GM12874 (cell line): ENCODE data around the gene TENT5A.

Source experiments
- TF ChIP-seq, protein P1 (sequence below): IDR thresholded peaks from 2 replicates; pipeline ENCODE4 v1.5.1; 2011; ENCODE audit warnings: low read depth, mild to moderate bottlenecking, control low read depth, low read length, moderate library complexity; ENCODE audit not compliant: insufficient read depth

Gene TENT5A

DNA sequence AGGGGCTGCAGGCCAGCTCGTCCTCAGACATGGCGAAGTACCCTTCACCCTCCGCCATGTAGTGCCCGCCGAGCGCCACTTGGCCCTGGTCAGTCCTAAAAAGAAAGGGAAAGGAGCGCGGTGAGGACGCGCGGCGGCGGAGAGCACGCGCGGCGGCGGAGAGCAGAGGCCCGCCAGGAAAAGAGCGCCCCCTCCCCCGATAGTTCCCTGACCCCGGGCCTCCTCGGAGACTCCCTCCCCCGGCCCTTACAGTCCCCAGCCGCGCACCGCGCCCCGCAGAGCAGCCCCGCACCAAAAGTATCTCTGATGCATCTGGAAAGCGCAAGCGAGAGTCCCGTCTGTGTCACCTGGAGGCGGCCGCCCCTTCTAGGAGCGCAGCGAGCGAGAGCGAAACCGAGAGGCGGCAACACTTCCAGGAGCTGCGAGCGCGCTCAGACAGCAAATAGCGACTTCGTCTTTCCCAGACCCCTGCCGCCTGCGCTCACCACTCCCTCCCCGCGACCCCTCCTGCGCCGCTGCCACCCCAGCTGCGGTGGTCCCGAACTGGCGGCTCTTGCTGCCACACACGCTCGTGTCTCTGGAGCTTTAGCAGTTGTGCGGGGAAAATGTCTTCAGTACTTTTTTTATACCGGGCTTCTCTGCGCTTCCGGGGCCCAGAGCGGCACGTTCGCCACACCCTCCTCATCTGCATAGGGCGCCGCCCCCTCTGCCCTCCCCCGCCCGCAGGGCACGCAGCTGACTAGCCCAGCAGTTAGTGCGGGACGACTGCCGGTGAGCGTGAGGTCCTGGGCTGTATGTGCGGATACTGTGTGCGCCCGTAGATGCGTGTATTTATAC, at the start of gene TENT5A:
TENT5A (minus strand) TSS at position 598 of the 837 bp plus-strand sequence; CDS start at position 58, 540 bp downstream.
- TF ChIP-seq, protein P1, sequence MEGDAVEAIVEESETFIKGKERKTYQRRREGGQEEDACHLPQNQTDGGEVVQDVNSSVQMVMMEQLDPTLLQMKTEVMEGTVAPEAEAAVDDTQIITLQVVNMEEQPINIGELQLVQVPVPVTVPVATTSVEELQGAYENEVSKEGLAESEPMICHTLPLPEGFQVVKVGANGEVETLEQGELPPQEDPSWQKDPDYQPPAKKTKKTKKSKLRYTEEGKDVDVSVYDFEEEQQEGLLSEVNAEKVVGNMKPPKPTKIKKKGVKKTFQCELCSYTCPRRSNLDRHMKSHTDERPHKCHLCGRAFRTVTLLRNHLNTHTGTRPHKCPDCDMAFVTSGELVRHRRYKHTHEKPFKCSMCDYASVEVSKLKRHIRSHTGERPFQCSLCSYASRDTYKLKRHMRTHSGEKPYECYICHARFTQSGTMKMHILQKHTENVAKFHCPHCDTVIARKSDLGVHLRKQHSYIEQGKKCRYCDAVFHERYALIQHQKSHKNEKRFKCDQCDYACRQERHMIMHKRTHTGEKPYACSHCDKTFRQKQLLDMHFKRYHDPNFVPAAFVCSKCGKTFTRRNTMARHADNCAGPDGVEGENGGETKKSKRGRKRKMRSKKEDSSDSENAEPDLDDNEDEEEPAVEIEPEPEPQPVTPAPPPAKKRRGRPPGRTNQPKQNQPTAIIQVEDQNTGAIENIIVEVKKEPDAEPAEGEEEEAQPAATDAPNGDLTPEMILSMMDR = peak; percentile 10; the same call in 1 of the 2 replicates

- TF ChIP-seq, protein P1 = no peak
Observed at GRCh38 chr6:81801489-81801888, 49.0 kb upstream of the TENT5A start.

GRCh38 chr6:81800666-81801065, 48.2 kb upstream of the TENT5A start:
- TF ChIP-seq, protein P1 = no peak

GRCh38 chr6:81799323-81799722, 46.8 kb upstream of the TENT5A start:
- TF ChIP-seq, protein P1 = no peak

DNA sequence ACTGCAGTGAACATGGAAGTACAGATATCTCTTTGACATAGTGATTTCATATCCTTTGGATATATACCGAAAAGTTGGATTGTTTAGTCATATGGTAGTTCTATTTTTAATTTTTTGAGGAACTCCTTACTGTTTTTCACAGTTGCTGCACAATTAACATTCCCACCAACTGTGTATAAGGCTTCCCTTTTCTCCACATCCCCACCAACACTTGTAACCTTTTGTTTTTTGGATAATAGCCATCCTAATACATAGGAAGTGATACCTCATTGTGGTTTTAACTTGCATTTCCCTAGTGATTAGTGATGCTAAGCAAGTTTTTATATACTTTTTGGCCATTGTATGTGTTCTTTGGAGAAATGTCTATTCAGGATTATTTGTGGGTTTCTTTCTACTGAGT, 45.1 kb upstream of the TENT5A start:
- TF ChIP-seq, protein P1 = no peak

- TF ChIP-seq, protein P1 = no peak
Observed at GRCh38 chr6:81795890-81796289, 43.4 kb upstream of the TENT5A start.

GRCh38 chr6:81793821-81794475, 41.5 kb upstream of the TENT5A start:
- TF ChIP-seq, protein P1 = no peak
